GM18526 (cell line): Measurements from ENCODE around the gene PARVB.

Source experiments
- POLR2A ChIP-seq: IDR thresholded peaks from 3 replicates; pipeline ENCODE4 v1.6.1; 2011; ENCODE audit not compliant: insufficient read length; ENCODE audit errors: extremely low read depth

PARVB gene

GRCh38 chr22:44055805-44056204, 31.7 kb downstream of the PARVB start:
- no peak for TF ChIP-seq POLR2A

DNA sequence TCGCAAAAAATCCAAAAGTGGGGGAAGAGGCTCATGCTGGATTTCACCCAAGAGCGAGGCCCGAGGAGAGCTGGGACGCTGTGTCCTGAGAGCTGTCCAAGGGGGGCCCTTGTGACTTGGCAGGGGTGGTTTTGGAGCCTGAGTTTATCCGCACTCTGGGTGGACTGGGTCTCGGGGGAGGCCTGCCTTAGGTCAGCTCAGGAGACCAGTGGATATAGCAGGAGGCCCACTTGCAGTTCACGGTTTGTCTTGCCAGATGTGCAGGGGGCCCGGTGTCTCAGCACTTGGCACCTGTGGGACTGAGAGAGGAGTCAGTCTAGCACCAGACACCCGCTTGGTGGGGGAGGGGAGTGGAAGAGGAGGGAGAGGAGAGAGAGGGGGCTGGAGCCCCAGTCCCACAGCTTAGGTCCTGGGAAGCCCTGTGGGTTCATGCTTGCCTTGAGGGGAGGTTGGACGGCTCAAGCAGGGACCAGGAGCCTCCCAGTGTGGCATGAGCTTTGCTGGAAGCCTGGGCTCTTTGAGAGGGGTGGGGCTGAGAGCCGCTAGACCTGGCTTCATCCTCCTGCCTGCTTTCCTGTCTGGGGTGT, 33.4 kb downstream of the PARVB start:
- no peak for TF ChIP-seq POLR2A

GRCh38 chr22:44063462-44064371, 39.6 kb downstream of the PARVB start:
- no peak for TF ChIP-seq POLR2A

DNA sequence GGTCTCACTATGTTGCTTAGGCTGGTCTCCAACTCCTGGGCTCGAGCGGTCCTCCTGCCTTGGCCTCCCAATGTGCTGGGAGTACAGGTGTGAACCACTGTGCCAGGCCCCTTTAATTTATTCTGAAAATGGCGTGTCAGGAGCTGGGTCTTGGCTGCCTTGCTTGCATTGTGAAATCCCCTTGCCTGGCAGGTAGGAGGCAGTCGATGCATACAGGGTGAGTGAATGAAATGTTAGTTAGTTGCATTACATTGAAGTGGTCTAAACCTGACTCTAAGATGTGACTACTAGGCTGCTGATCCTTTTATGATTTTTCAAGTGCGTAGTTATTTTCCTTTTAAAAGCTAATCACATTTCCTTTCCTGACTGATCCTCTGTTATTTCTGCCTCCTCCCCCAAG, 42.9 kb downstream of the PARVB start:
- no peak for TF ChIP-seq POLR2A

- no peak for TF ChIP-seq POLR2A
These were observed 43.8 kb downstream of the PARVB start for GRCh38 chr22:44067901-44068300.

DNA sequence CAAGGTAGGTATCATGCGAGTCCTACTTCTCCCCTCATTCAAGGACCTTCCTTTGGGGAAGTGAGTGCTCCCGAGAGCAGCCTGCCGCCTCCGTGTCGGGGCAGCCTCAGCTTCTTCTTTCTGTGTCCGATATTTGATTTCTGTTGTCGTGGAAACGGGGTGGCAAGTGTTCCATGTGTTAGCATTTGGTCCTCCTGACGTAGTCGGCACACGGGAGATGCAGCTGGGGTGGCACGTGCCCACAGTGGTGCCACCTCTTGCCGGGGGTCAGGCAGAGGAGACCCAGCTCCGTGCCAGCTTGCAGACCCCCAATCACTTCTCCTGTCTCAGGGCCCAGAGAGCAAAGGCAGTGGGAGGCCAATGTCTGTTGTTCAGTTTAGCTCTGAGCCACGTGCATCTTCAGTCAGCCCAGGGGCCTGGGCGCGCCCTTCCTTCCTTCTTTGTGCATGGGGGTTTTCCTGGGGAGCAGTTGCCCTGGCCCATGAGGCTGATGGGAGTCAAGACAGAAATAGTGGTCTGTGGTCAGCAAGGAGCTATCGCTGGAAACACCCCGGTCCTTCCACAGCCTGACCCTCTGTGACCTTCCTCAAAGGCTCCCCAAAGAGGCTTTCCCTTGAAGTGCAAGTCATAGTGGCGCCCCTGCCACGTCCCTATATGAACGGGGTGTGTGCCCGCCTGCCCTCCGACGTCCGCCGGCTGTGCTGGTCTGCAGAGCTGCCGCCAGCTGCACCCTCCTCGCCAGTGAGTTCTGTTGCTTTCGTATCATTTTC, 44.5 kb downstream of the PARVB start:
- TF ChIP-seq POLR2A, result no peak

DNA sequence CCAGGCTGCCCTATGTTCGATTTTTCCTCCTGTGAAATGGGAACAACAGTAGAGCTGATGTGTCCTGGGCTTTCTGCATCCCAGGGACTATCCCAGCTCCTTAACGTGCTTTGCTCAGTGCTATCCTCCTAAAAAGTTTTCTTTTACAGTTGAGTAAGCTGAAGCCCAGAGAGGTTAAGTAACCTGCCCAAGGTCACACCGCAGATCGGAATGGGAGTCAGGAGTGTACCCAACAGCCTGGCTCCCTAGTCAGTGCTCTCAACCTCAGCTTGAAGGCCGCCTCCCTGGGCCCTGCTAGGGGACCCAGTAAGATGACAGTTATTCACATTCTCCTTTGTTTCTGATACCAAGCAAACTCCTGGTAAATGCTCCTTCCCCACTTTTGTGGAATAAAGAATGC, 45.9 kb downstream of the PARVB start:
- no peak for TF ChIP-seq POLR2A

- no peak for TF ChIP-seq POLR2A
These were observed 47.8 kb downstream of the PARVB start for GRCh38 chr22:44071781-44072326.

DNA sequence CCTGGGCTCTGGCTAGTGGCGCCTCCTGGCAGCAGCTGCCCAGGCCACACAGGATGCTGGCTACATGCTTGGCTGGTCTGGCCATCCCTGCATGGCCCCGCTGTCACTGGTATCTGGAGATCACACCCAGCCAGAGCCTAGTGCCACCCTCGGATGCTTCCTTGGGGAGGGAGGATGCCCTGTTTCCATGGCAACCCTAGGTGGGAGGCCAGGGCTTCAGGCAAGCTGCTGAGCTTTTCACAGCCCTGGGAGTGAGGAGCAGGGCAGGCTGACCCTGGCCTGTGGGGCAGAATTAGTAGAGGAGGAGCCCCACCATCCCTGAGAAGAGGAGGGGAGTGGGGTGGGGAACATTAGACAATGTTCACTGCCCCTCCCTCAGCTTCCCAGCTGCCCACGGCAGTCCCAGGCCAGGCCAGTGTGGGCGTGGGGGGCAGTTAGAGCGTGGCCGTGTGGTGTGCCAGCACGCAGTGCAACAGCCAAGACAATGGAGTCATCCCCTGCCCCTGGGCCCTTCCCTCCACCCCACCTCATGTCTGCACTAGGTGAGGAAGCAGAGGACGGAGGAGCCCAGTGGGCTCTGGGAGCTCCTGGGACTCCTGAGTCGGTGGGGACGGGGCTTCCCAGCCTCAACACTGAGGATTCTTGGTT, 50.4 kb downstream of the PARVB start:
- TF ChIP-seq POLR2A, result no peak

GRCh38 chr22:44075022-44075421, 50.9 kb downstream of the PARVB start:
- TF ChIP-seq POLR2A, result no peak

GRCh38 chr22:44075670-44076069, 51.6 kb downstream of the PARVB start:
- no peak for TF ChIP-seq POLR2A

DNA sequence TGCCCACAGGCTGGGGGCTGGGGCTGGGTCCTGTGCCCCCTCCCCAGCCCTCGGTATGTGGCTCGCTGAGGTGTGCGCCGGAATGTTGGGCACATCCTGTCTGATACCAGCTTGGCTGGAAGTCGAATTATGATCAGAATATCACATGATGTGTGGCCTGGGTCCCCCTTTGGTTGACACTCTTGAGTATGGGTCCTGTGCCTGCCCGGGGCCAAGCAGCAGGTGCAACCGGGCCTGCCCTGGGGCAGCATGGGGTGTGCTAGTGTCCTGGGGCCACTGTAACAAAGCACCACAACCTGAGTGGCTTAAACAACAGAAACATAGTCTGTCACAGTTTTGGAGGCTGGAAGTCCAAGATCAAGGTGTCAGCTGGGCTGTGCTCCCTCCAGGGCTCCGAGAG, 52.7 kb downstream of the PARVB start:
- TF ChIP-seq POLR2A, result no peak

GRCh38 chr22:44080936-44081861, 57.1 kb downstream of the PARVB start:
- no peak for TF ChIP-seq POLR2A

GRCh38 chr22:44082801-44083200, 58.7 kb downstream of the PARVB start:
- TF ChIP-seq POLR2A, result no peak
